ENCODE data around the gene TMEM163. TPM values are rescaled to one million over a fixed set of nuclear protein-coding genes. Genes with fewer than 3 reads are reported as not detected.
"Not testable (repeated sequence)": the region's sequence is repeated elsewhere in the genome, so short reads cannot be mapped to it uniquely, and the experiment has no call there.

TMEM163 gene
- total RNA-seq, 3 donors from 2014 or later: 0.41 to 1.5 (median 0.60) TPM

- no peak for ATAC-seq
- intact Hi-C loops (cut with DNase I, micrococcal nuclease): no loop called here
- no peak for TF ChIP-seq CTCF (IDR thresholded peaks at IDR 0.05)
- Histone ChIP-seq H3K9me3 (peaks cover 6% of the 10 kb centered on the region), H3K4me1 (ENCODE audit: low read depth) (no peaks in the 10 kb centered on the region), H3K4me3 (no peak overlapping the region), H3K36me3 (ENCODE audit: low read depth) (no peaks in the 10 kb centered on the region)
- DNase-seq: peak in 1 of 3 donors; percentile 10
Observed at GRCh38 chr2:134623796-134624195, 95.0 kb downstream of the TMEM163 start.

- peaks cover 6% of the 10 kb centered on the region for H3K9me3 ChIP-seq
- intact Hi-C loops (cut with DNase I, micrococcal nuclease): no loop called here
- no peaks in the 10 kb centered on the region for H3K4me1 ChIP-seq (ENCODE audit: low read depth)
- no peak overlapping the region for H3K4me3 ChIP-seq
- H3K36me3 ChIP-seq (ENCODE audit: low read depth): no peaks in the 10 kb centered on the region
- no peak for ATAC-seq
- no peak for DNase-seq
- no peak for TF ChIP-seq CTCF (IDR thresholded peaks at IDR 0.05)
Observed at GRCh38 chr2:134623046-134623445, 95.8 kb downstream of the TMEM163 start.

- Histone ChIP-seq H3K4me3 (no peak overlapping the region), H3K36me3 (ENCODE audit: low read depth) (no peaks in the 10 kb centered on the region), H3K4me1 (ENCODE audit: low read depth) (no peaks in the 10 kb centered on the region), H3K9me3 (peaks cover 6% of the 10 kb centered on the region)
- no peak for ATAC-seq
- no peak for DNase-seq
- intact Hi-C loops (cut with DNase I, micrococcal nuclease): no loop called here
- no peak for TF ChIP-seq CTCF (IDR thresholded peaks at IDR 0.05)
Observed at GRCh38 chr2:134621939-134622705, 96.7 kb downstream of the TMEM163 start.

GRCh38 chr2:134619250-134619649 is 99.5 kb downstream of the TMEM163 start:
- TF ChIP-seq CTCF (IDR thresholded peaks at IDR 0.05): no peak
- ATAC-seq: no peak
- intact Hi-C loops (cut with DNase I, micrococcal nuclease): no loop called here
- DNase-seq: no peak
- no peaks in the 10 kb centered on the region for H3K36me3 ChIP-seq (ENCODE audit: low read depth)
- peaks cover 6% of the 10 kb centered on the region for H3K9me3 ChIP-seq
- no peak overlapping the region for H3K4me3 ChIP-seq
- H3K4me1 ChIP-seq (ENCODE audit: low read depth): no peaks in the 10 kb centered on the region

- not testable (repeated sequence) for ATAC-seq
Observed at GRCh38 chr2:134615480-134615879, 103.3 kb downstream of the TMEM163 start.

GRCh38 chr2:134611316-134611715 is 107.5 kb downstream of the TMEM163 start:
- no peak for TF ChIP-seq CTCF (IDR thresholded peaks at IDR 0.05)
- Histone ChIP-seq H3K4me3 (no peak overlapping the region), H3K4me1 (ENCODE audit: low read depth) (no peaks in the 10 kb centered on the region), H3K9me3 (peaks cover 9% of the 10 kb centered on the region), H3K36me3 (ENCODE audit: low read depth) (no peaks in the 10 kb centered on the region)
- ATAC-seq (no peak), DNase-seq (no peak)
- intact Hi-C loops (cut with DNase I, micrococcal nuclease): no loop called here

More at GRCh38 chr2:134615480-134615879, 103.3 kb downstream of the TMEM163 start:
- H3K4me1 ChIP-seq (ENCODE audit: low read depth); DNase-seq; H3K4me3 ChIP-seq; intact Hi-C loops (cut with DNase I, micrococcal nuclease); H3K36me3 ChIP-seq (ENCODE audit: low read depth): not testable (repeated sequence)
- H3K9me3 ChIP-seq: peaks cover 11% of the 10 kb centered on the region
